Measurements from ENCODE around the gene KRTAP10-9.

The KRTAP10-9 gene

DNA sequence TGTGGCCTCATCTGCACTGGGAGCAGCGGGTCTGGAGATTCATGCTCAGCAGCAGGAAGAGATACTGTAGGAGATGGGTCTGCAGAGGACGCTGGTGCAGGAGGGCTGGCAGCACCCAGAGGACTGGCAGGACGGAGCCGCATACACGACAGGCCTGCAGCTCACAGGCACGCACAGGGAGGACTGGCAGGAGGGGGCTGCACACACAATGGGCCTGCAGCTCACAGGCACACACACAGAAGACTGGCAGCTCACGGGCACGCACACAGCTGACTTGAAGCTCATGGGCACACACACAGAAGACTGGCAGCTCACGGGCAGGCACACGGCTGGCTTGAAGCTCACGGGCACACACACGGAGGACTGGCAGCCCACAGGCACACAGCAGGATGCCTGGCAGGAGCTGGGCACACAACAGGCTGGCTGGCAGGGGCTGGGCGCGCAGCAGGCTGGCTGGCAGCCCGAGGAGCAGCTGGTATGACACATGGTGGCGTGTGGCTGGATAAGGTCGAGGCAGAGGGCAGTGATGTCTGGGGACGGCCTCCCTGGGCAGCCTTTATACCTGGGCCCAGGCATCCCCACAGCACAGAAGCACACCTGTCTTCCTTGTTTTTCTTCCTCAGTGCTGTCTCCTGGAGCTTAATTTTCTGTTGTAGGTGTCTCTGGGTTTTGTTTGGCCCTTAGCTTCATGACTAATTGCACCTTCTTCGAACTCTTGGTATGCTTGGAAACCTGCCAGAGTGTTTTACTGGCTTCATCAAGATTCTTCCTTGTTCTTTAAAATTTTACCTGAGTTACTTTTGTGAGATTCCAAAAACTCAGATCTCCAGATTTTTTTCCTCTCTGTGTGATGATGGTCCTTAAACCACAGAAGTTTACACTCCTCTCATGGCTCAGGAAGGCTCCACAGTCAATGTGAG lies 39.8 kb downstream of the KRTAP10-9 start, which contains the start of gene KRTAP12-2:
Gene KRTAP12-2 (minus strand): TSS at position 527 of the 920 bp plus-strand sequence. CDS start 41 bp downstream, at position 486.
- no peak for DNase-seq (ENCODE audit: low read depth in 2 of 2)

- DNase-seq (ENCODE audit: low read depth in 2 of 2): no peak
Observed at GRCh38 chr21:44667612-44668011, 40.7 kb downstream of the KRTAP10-9 start.

DNA sequence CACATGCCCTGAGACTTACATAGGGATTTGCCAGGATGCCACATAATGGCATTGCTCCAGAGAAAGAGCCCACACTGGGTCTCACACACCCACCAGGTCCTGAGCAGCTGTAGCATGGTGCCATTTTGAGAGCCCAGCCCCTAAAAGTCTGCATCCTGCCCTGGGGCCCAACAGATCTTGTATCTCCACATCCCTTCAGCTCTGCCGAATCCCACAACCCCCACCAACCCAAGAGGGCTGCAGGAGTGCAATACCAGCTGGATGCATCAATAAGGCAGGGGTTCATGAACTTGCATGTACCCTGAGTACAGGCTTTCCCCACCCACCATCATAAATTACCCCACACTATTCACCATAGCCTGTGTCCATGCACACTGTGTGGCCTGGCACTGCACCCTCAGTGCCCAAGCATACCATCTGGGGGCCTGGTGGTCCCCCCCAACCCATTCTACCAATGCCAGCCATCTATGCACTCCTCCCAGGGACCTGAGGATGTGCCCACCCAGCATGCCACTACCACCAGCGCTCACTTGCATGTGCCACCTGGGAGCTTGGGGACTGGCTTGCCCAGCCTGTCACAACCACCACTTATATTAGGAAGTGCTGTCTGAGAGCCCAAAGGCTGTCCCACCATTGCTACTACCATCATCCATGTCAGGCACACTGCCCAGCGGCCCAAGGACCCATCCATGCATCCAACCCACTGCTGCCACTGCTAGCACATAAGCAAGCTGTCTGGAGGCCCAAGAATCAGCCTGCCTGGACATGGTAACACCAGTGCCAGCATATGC lies 43.9 kb downstream of the KRTAP10-9 start:
- no peak for DNase-seq (ENCODE audit: low read depth in 2 of 2)

GRCh38 chr21:44671911-44672310 lies 45.0 kb downstream of the KRTAP10-9 start:
- DNase-seq (ENCODE audit: low read depth in 2 of 2): no peak

GRCh38 chr21:44677881-44678280 lies 51.0 kb downstream of the KRTAP10-9 start:
- no peak for DNase-seq (ENCODE audit: low read depth in 2 of 2)
